GM10266 (cell line): ENCODE results near the gene PRRG2.

ENCODE experiments used
- DNase-seq: peaks from one replicate; pipeline ENCODE4 v3.0.0; 2012; ENCODE audit errors: extremely low spot score
- CTCF ChIP-seq: IDR thresholded peaks from 2 replicates; pipeline ENCODE4 v1.5.1; 2012; ENCODE audit warnings: mild to moderate bottlenecking, low read depth; ENCODE audit not compliant: control insufficient read depth, insufficient read depth; ENCODE audit errors: missing control alignments

PRRG2 gene

GRCh38 chr19:49567861-49568441 is 13.2 kb upstream of the PRRG2 start:
- no peak for DNase-seq
- no peak for TF ChIP-seq CTCF

- peak; percentile 81 for DNase-seq
- peak; percentile 83 for TF ChIP-seq CTCF
These were observed 10.8 kb upstream of the PRRG2 start for GRCh38 chr19:49570138-49570856.

GRCh38 chr19:49570997-49571676 is 10.0 kb upstream of the PRRG2 start:
- no peak for DNase-seq

GRCh38 chr19:49573009-49573408 is 8.1 kb upstream of the PRRG2 start:
- no peak for TF ChIP-seq CTCF
- no peak for DNase-seq

More at GRCh38 chr19:49570997-49571676, 10.0 kb upstream of the PRRG2 start:
- peak; percentile 30 for TF ChIP-seq CTCF

- TF ChIP-seq CTCF = no peak
- DNase-seq = no peak
These were observed 7.7 kb upstream of the PRRG2 start for GRCh38 chr19:49573425-49573824.

GRCh38 chr19:49574206-49574755 is 6.8 kb upstream of the PRRG2 start:
- TF ChIP-seq CTCF = no peak
- DNase-seq = no peak
